GM18951 (cell line): ENCODE results near the gene SUCLG2.

ENCODE experiments used
- POLR2A ChIP-seq: IDR thresholded peaks from 4 replicates; pipeline ENCODE4 v1.6.1; 2011; ENCODE audit warnings: mild to moderate bottlenecking; ENCODE audit not compliant: insufficient read length, insufficient read depth; ENCODE audit errors: extremely low read depth
- in situ Hi-C: fragments of 300-500 bp; cut with MboI; formaldehyde crosslinking; loops from one replicate; pipeline ENCODE4 v1.12.0; 2022; ENCODE audit warnings: low sequenced_read_pairs, mixed read lengths, inconsistent platforms; ENCODE audit not compliant: unreplicated experiment

The SUCLG2 gene

GRCh38 chr3:67614195-67614594 is 40.2 kb downstream of the SUCLG2 start:
- TF ChIP-seq POLR2A = no peak
- in situ Hi-C loops = no loop called here

- no peak for TF ChIP-seq POLR2A
- in situ Hi-C loops = no loop called here
Observed at GRCh38 chr3:67610458-67610857, 44.0 kb downstream of the SUCLG2 start.

GRCh38 chr3:67609709-67610108 is 44.7 kb downstream of the SUCLG2 start:
- TF ChIP-seq POLR2A = no peak
- in situ Hi-C loops = no loop called here

- no peak for TF ChIP-seq POLR2A
- in situ Hi-C loops = no loop called here
Observed at GRCh38 chr3:67608034-67608433, 46.4 kb downstream of the SUCLG2 start.

- no peak for TF ChIP-seq POLR2A
- in situ Hi-C loops = no loop called here
Observed at GRCh38 chr3:67605377-67605776, 49.0 kb downstream of the SUCLG2 start.

GRCh38 chr3:67602816-67603215 is 51.6 kb downstream of the SUCLG2 start:
- in situ Hi-C loops = no loop called here
- TF ChIP-seq POLR2A = no peak

GRCh38 chr3:67601919-67602608 is 52.3 kb downstream of the SUCLG2 start:
- TF ChIP-seq POLR2A = no peak
- in situ Hi-C loops = no loop called here

GRCh38 chr3:67601385-67601784 is 53.0 kb downstream of the SUCLG2 start:
- in situ Hi-C loops = no loop called here
- TF ChIP-seq POLR2A = no peak

GRCh38 chr3:67599821-67600220 is 54.6 kb downstream of the SUCLG2 start:
- in situ Hi-C loops = no loop called here
- no peak for TF ChIP-seq POLR2A

- in situ Hi-C loops = no loop called here
- no peak for TF ChIP-seq POLR2A
Observed at GRCh38 chr3:67598814-67599556, 55.4 kb downstream of the SUCLG2 start.

- in situ Hi-C loops = no loop called here
Observed at GRCh38 chr3:67595424-67595823, 59.0 kb downstream of the SUCLG2 start.

GRCh38 chr3:67593761-67594234 is 60.6 kb downstream of the SUCLG2 start:
- in situ Hi-C loops = no loop called here
- TF ChIP-seq POLR2A = no peak

More at GRCh38 chr3:67595424-67595823, 59.0 kb downstream of the SUCLG2 start:
- no peak for TF ChIP-seq POLR2A

GRCh38 chr3:67592057-67592456 is 62.4 kb downstream of the SUCLG2 start:
- no peak for TF ChIP-seq POLR2A
- in situ Hi-C loops = no loop called here

GRCh38 chr3:67587811-67588210 is 66.6 kb downstream of the SUCLG2 start:
- in situ Hi-C loops = no loop called here
- no peak for TF ChIP-seq POLR2A
